Measurements from ENCODE around the gene LRRD1. TPM values are rescaled to one million over a fixed set of nuclear protein-coding genes. Genes with fewer than 3 reads are reported as not detected.

LRRD1 gene
- polyA plus RNA-seq (2012; rRNA removed) = 0.03 TPM in 1 of 2 replicates, not detected in the other
- 0.01 and 0.03 TPM in 2 replicates for polyA plus RNA-seq (2012; cell fraction: cytosol; rRNA removed)
- polyA plus RNA-seq (2012; cell fraction: nucleus; rRNA removed) = 0.14 and 0.23 TPM in 2 replicates

GRCh38 chr7:92178928-92179924, at the start of gene LRRD1:
LRRD1 (minus strand) TSS chr7:92179142; CDS start chr7:92165202, 13,940 bp downstream.
- Histone ChIP-seq H3K4me3 (ENCODE audit: low read depth in 2 of 2, low read length in 1 of 2) (peak within 1 kb of the TSS; percentile 37 to 56), H3K27ac (ENCODE audit: low read depth in 2 of 2, low read length in 1 of 2) (no peak within 1 kb of the TSS), H3K4me2 (0 out of 2 replicates have a peak within 1 kb of the TSS, but pooled peaks have one; percentile 41), H2AFZ (ENCODE audit: low read depth) (peak within 1 kb of the TSS; percentile 80), H3K9me3 (peaks cover 7% of the 10 kb centered on the region; the same call in 1 of the 2 replicates), H4K20me1 (ENCODE audit: insufficient read depth) (no peaks in the 10 kb centered on the region), H3F3A (replicated peaks; ENCODE audit: insufficient read depth) (peaks cover 21% of the 10 kb centered on the region), H3K36me3 (replicated peaks in 1 of 2; ENCODE audit: control insufficient read depth in 1 of 2, insufficient read depth in 2 of 2, low read length in 1 of 2) (no peaks in the 10 kb centered on the region), H3K79me2 (ENCODE audit: insufficient read depth) (no peaks in the 10 kb centered on the region), H3K4me1 (ENCODE audit: control insufficient read depth in 1 of 2, insufficient read depth in 2 of 2, low read depth in 1 of 2, low read length in 1 of 2) (peaks cover 0 to 4% of the 10 kb centered on the region in 2 experiments; a peak in 1 of 4 replicates), H3K9ac (peak within 1 kb of the TSS; percentile 30; the same call in 1 of the 2 replicates), H3K27me3 (ENCODE audit: insufficient read depth) (no peaks in the 10 kb centered on the region), H3K9me2 (no peaks in the 10 kb centered on the region)
- POLR2A ChIA-PET = interaction anchor here (1.4 kb wide), 1 partner anchor 268 kb away, joined by 3 read pairs; the partner anchor contains the start of gene GATAD1
- peak; percentile 95 for DNase-seq
- CTCF ChIA-PET = interaction anchor here (0.5 to 2.5 kb wide), 45 partner anchors 9 to 540 kb away, joined by 3 to 15 read pairs (median 4); partner anchors contain the start of genes ANKIB1, CYP51A1, GATAD1 and KRIT1
- 43% methylated on average over 43 of the region's 60 CpGs for WGBS (ENCODE audit: low lambda C conversion rate)
- no peak for TF ChIP-seq TEAD4 (IDR thresholded peaks at IDR 0.05; ENCODE audit: borderline replicate concordance, insufficient read depth)
- TF ChIP-seq FOXM1 (IDR thresholded peaks at IDR 0.05; ENCODE audit: low read depth) = no peak
- TF ChIP-seq TAF1 (IDR thresholded peaks at IDR 0.05; ENCODE audit: borderline replicate concordance, low read depth, low read length) = no peak; the same call in 1 of the 2 replicates
- TF ChIP-seq CTCF (IDR thresholded peaks at IDR 0.05) = peak; percentile 88
- no peak for TF ChIP-seq TCF12 (IDR thresholded peaks at IDR 0.05)
- 0 out of 2 replicates have a peak, but pooled peaks have one; percentile 26 for TF ChIP-seq REST (IDR thresholded peaks at IDR 0.05; ENCODE audit: low read depth, low read length)
- peak; percentile 60; the same call in 1 of the 2 replicates for TF ChIP-seq SIN3A (IDR thresholded peaks at IDR 0.05; ENCODE audit: borderline replicate concordance, low read depth, low read length)
- TF ChIP-seq MXI1 (IDR thresholded peaks at IDR 0.05; ENCODE audit: low read depth, low read length) = no peak
- no peak for TF ChIP-seq GATA2 (CRISPR knock-in tag; IDR thresholded peaks at IDR 0.05)
- no peak for TF ChIP-seq JUND (IDR thresholded peaks at IDR 0.05)
- no peak for TF ChIP-seq ELF1 (IDR thresholded peaks at IDR 0.05)
- TF ChIP-seq EZH2phosphoT487 (IDR thresholded peaks at IDR 0.05; ENCODE audit: borderline replicate concordance, low read depth) = no peak
- no peak for TF ChIP-seq YY1 (IDR thresholded peaks at IDR 0.05; ENCODE audit: low read depth)
- TF ChIP-seq FOXJ3 (CRISPR knock-in tag; IDR thresholded peaks at IDR 0.05) = no peak
- no peak for TF ChIP-seq EP300 (IDR thresholded peaks at IDR 0.05; ENCODE audit: borderline replicate concordance in 1 of 2, low read depth in 1 of 2, low read length in 1 of 2)
- TF ChIP-seq USF1 (IDR thresholded peaks at IDR 0.05; ENCODE audit: borderline replicate concordance, low read depth) = no peak
- TF ChIP-seq IRF3 (IDR thresholded peaks at IDR 0.05; ENCODE audit: low read depth, low read length) = no peak
- no peak for TF ChIP-seq RCOR1 (IDR thresholded peaks at IDR 0.05; ENCODE audit: low read length)
- TF ChIP-seq RAD21 (IDR thresholded peaks at IDR 0.05; ENCODE audit: low read length) = peak; percentile 69
- peak; percentile 35 for TF ChIP-seq NRF1 (IDR thresholded peaks at IDR 0.05; ENCODE audit: low read depth, low read length)
- peak; percentile 67 for TF ChIP-seq SMC3 (IDR thresholded peaks at IDR 0.05; ENCODE audit: low read depth, low read length)
- TF ChIP-seq MEF2A (IDR thresholded peaks at IDR 0.05; ENCODE audit: borderline replicate concordance, low read depth) = no peak
- TF ChIP-seq MAX (IDR thresholded peaks at IDR 0.05; ENCODE audit: low read depth) = peak; percentile 60; the same call in 1 of the 2 replicates

All from SK-N-SH (cell line).